COLO668 (cell line): Measurements from ENCODE around the gene ATXN1.
A peak's percentile ranks its signal among the peaks of the same experiment; 100 is the strongest.

ENCODE experiments used
- DNase-seq: peaks from one replicate; lab custom pipeline; 2025; ENCODE audit not compliant: unreplicated experiment; lab: John Stamatoyannopoulos, UW

Gene ATXN1

GRCh38 chr6:16253399-16254144 lies 507.7 kb downstream of the ATXN1 start:
- DNase-seq = no peak

DNA sequence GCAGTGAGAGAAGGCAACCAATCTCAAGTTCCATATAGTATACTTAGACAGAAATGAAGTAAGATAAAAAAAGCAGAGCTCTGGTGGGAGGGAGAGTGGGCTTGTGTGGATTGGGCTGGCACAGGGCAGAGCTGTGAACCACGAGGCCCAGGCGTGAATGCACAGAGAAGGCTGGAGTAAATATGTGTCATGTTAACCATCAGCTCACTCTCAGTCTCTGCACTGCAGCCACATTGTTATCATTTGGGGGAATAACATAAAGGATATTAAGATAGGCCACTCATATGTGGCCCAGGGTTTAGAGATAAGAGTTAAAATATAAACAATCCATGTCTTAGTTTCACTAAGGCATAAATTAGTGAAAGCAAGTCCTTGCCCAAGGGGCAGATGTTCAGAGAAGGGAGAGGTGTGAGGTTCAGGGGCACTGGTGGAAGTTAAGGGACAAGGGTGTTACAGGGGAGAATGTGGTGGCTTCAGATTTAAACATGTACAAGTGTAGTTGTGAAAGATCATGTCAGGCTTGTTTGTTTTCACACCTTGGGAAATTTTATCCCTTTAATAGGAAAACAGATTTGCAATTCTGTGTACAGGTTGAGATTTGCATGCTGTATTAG lies 508.5 kb downstream of the ATXN1 start:
- no peak for DNase-seq

- DNase-seq = no peak
Observed at GRCh38 chr6:16251706-16252105, 509.6 kb downstream of the ATXN1 start.

DNA sequence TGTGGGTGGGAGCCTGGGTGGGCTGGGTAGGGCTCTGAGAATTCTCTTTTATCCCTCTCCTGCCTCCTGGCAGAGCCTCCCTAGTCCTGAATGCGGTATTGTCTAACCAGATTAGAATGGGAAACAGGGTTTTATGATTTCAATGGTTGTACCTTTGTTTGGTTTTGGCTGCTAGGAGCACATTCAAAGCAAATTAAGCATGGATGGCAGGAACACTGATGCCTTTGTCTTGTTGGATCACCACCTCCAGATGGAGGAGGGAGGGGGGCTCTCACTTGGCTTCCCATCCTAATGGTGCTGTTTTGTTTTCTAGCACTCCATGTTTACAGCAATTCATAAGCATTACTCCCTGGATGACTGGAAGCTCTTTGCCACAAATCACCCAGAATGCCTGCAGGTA lies 511.3 kb downstream of the ATXN1 start:
- DNase-seq = peak; percentile 29
